ENCODE measurements around the gene FNTB. TPM values are rescaled to one million over a fixed set of nuclear protein-coding genes. Genes with fewer than 3 reads are reported as not detected.
"Not testable (repeated sequence)": the region's sequence is repeated elsewhere in the genome, so short reads cannot be mapped to it uniquely, and the experiment has no call there.

The FNTB gene
- total RNA-seq, 1 experiment from 2014 or later: 35.3 TPM

- H3K4me2 ChIP-seq: no peak overlapping the region
- no peaks in the 10 kb centered on the region for H3F3A ChIP-seq (ENCODE audit: insufficient read depth, low read depth)
- H3K9me3 ChIP-seq (ENCODE audit: insufficient read depth, low read depth): no peaks in the 10 kb centered on the region
- no peaks in the 10 kb centered on the region for H4K20me1 ChIP-seq (ENCODE audit: insufficient read depth)
- no peak for DNase-seq
- BruUV-seq (replicated peaks): no TSS peak
- TF ChIP-seq CTCF (conservative IDR thresholded peaks at IDR 0.05) (no peak), EZH2 (IDR thresholded peaks at IDR 0.05; ENCODE audit: low read depth) (no peak)
- H2AFZ ChIP-seq: no peak overlapping the region
- intact Hi-C loops (cut with micrococcal nuclease; ENCODE audit: unreplicated experiment): no loop called here
- no peaks in the 10 kb centered on the region for H3K27me3 ChIP-seq (ENCODE audit: insufficient read depth, low read depth)
- no peaks in the 10 kb centered on the region for H3K9me2 ChIP-seq (ENCODE audit: insufficient read depth)
- peaks cover 15% of the 10 kb centered on the region for H3K36me3 ChIP-seq (ENCODE audit: low read depth)
- POLR2A ChIA-PET (ENCODE audit: unreplicated experiment): no interaction called here
- no peaks in the 10 kb centered on the region for H3K79me2 ChIP-seq (ENCODE audit: low read depth)
- no peak overlapping the region for H3K4me3 ChIP-seq
- H3K27ac ChIP-seq: no peak overlapping the region
- CTCF ChIA-PET: no interaction called here
- H3K4me1 ChIP-seq (replicated peaks; ENCODE audit: insufficient read depth): no peaks in the 10 kb centered on the region
These were observed 40.6 kb downstream of the FNTB start for GRCh38 chr14:65027127-65027799.

GRCh38 chr14:65028937-65029336 is 42.2 kb downstream of the FNTB start:
- Histone ChIP-seq H3K27ac (no peak overlapping the region), H3K4me2 (no peak overlapping the region)

GRCh38 chr14:65031321-65031720 is 44.6 kb downstream of the FNTB start:
- CTCF ChIA-PET; H3K27ac ChIP-seq; H4K20me1 ChIP-seq (ENCODE audit: insufficient read depth); H3K27me3 ChIP-seq (ENCODE audit: insufficient read depth, low read depth); H3K4me2 ChIP-seq; H2AFZ ChIP-seq; H3K79me2 ChIP-seq (ENCODE audit: low read depth); BruUV-seq (replicated peaks); H3K4me1 ChIP-seq (replicated peaks; ENCODE audit: insufficient read depth); H3K9me2 ChIP-seq (ENCODE audit: insufficient read depth); H3K4me3 ChIP-seq; DNase-seq; H3K9me3 ChIP-seq (ENCODE audit: insufficient read depth, low read depth); POLR2A ChIA-PET (ENCODE audit: unreplicated experiment); H3F3A ChIP-seq (ENCODE audit: insufficient read depth, low read depth); intact Hi-C loops (cut with micrococcal nuclease; ENCODE audit: unreplicated experiment): not testable (repeated sequence)
- peaks cover 26% of the 10 kb centered on the region for H3K36me3 ChIP-seq (ENCODE audit: low read depth)

More at GRCh38 chr14:65028937-65029336, 42.2 kb downstream of the FNTB start:
- Histone ChIP-seq H3K27me3 (ENCODE audit: insufficient read depth, low read depth) (no peaks in the 10 kb centered on the region), H3F3A (ENCODE audit: insufficient read depth, low read depth) (no peaks in the 10 kb centered on the region), H3K9me3 (ENCODE audit: insufficient read depth, low read depth) (no peaks in the 10 kb centered on the region), H3K9me2 (ENCODE audit: insufficient read depth) (no peaks in the 10 kb centered on the region), H3K79me2 (ENCODE audit: low read depth) (no peaks in the 10 kb centered on the region), H3K4me3 (no peak overlapping the region), H3K36me3 (ENCODE audit: low read depth) (peaks cover 21% of the 10 kb centered on the region), H3K4me1 (replicated peaks; ENCODE audit: insufficient read depth) (no peaks in the 10 kb centered on the region), H2AFZ (no peak overlapping the region), H4K20me1 (ENCODE audit: insufficient read depth) (no peaks in the 10 kb centered on the region)
- TF ChIP-seq EZH2 (IDR thresholded peaks at IDR 0.05; ENCODE audit: low read depth): no peak
- TF ChIP-seq CTCF (conservative IDR thresholded peaks at IDR 0.05): no peak
- POLR2A ChIA-PET (ENCODE audit: unreplicated experiment): no interaction called here
- BruUV-seq (replicated peaks): no TSS peak
- DNase-seq: no peak
- CTCF ChIA-PET: no interaction called here
- intact Hi-C loops (cut with micrococcal nuclease; ENCODE audit: unreplicated experiment): no loop called here

- H3K36me3 ChIP-seq (ENCODE audit: low read depth): peaks cover 26% of the 10 kb centered on the region
- H3K27ac ChIP-seq: no peak overlapping the region
- CTCF ChIA-PET: no interaction called here
- H3K79me2 ChIP-seq (ENCODE audit: low read depth): no peaks in the 10 kb centered on the region
- H3K4me1 ChIP-seq (replicated peaks; ENCODE audit: insufficient read depth): no peaks in the 10 kb centered on the region
- peaks cover 5% of the 10 kb centered on the region; the same call in 1 of the 2 replicates for H3F3A ChIP-seq (ENCODE audit: insufficient read depth, low read depth)
- no peaks in the 10 kb centered on the region for H3K27me3 ChIP-seq (ENCODE audit: insufficient read depth, low read depth)
- DNase-seq: no peak
- no peak overlapping the region for H2AFZ ChIP-seq
- H3K9me3 ChIP-seq (ENCODE audit: insufficient read depth, low read depth): no peaks in the 10 kb centered on the region
- TF ChIP-seq CTCF (conservative IDR thresholded peaks at IDR 0.05): no peak
- TF ChIP-seq EZH2 (IDR thresholded peaks at IDR 0.05; ENCODE audit: low read depth): no peak
- intact Hi-C loops (cut with micrococcal nuclease; ENCODE audit: unreplicated experiment): no loop called here
- no peaks in the 10 kb centered on the region for H4K20me1 ChIP-seq (ENCODE audit: insufficient read depth)
- POLR2A ChIA-PET (ENCODE audit: unreplicated experiment): interaction anchor here (0.6 kb wide), 1 partner anchor 45 kb away, joined by 3 read pairs; the partner anchor contains the start of gene FNTB
- no TSS peak for BruUV-seq (replicated peaks)
- H3K4me2 ChIP-seq: no peak overlapping the region
- no peak overlapping the region for H3K4me3 ChIP-seq
- no peaks in the 10 kb centered on the region for H3K9me2 ChIP-seq (ENCODE audit: insufficient read depth)
These were observed 45.6 kb downstream of the FNTB start for GRCh38 chr14:65032319-65032718.

Measured in PC-9 (cell line).